Brain microvascular endothelial cell (primary cell): Measurements from ENCODE around the gene RALGAPA2.

Source experiments
- DNase-seq: peaks from one replicate; pipeline ENCODE4 v3.0.0-alpha.2; 2020
- H3K27ac ChIP-seq: fragments of 250-450 bp; sonication (Bioruptor Pico); 2 replicates; pipeline ENCODE4 v1.5.1; 2020; ENCODE audit warnings: mild to moderate bottlenecking, moderate library complexity
- H3K27me3 ChIP-seq: fragments of 250-450 bp; sonication (Bioruptor Pico); replicated peaks from 2 replicates; pipeline ENCODE4 v1.5.1; 2020; ENCODE audit warnings: mild to moderate bottlenecking
- H3K36me3 ChIP-seq: fragments of 250-450 bp; sonication (Bioruptor Pico); replicated peaks from 2 replicates; pipeline ENCODE4 v1.5.1; 2020; ENCODE audit warnings: mild to moderate bottlenecking
- H3K4me3 ChIP-seq: 2 replicates; pipeline ENCODE4 v1.5.1; 2011; ENCODE audit warnings: low read depth, mild to moderate bottlenecking, control low read depth, low read length, moderate library complexity
- CTCF ChIP-seq: IDR thresholded peaks from 2 replicates; pipeline ENCODE4 v1.5.1; 2011; ENCODE audit warnings: low read depth, mild to moderate bottlenecking, moderate library complexity, low read length, control low read depth, inconsistent platforms; ENCODE audit errors: missing control alignments
- in situ Hi-C: cut with HindIII; loops from 2 replicates; pipeline ENCODE4 v1.10.0; 2017; ENCODE audit warnings: low sequenced_read_pairs, low pct_ligation_motif_present

The RALGAPA2 gene

GRCh38 chr20:20664795-20665589 is 47.5 kb downstream of the RALGAPA2 start:
- Histone ChIP-seq H3K4me3 (no peak overlapping the region), H3K27me3 (no peaks in the 10 kb centered on the region), H3K27ac (no peak overlapping the region), H3K36me3 (no peaks in the 10 kb centered on the region)
- in situ Hi-C loops: no loop called here
- TF ChIP-seq CTCF: peak; percentile 43
- peak; percentile 14 for DNase-seq

GRCh38 chr20:20663841-20664240 is 48.6 kb downstream of the RALGAPA2 start:
- Histone ChIP-seq H3K27me3 (no peaks in the 10 kb centered on the region), H3K4me3 (no peak overlapping the region), H3K36me3 (no peaks in the 10 kb centered on the region), H3K27ac (no peak overlapping the region)
- in situ Hi-C loops: no loop called here
- no peak for DNase-seq
- TF ChIP-seq CTCF: no peak

GRCh38 chr20:20658871-20659431 is 53.5 kb downstream of the RALGAPA2 start:
- no peaks in the 10 kb centered on the region for H3K36me3 ChIP-seq
- H3K27me3 ChIP-seq: no peaks in the 10 kb centered on the region
- DNase-seq: peak; percentile 44
- no peak for TF ChIP-seq CTCF
- H3K27ac ChIP-seq: no peak overlapping the region
- no peak overlapping the region for H3K4me3 ChIP-seq
- in situ Hi-C loops: no loop called here

- TF ChIP-seq CTCF: no peak
- no peaks in the 10 kb centered on the region for H3K36me3 ChIP-seq
- H3K27me3 ChIP-seq: no peaks in the 10 kb centered on the region
- no peak overlapping the region for H3K27ac ChIP-seq
- in situ Hi-C loops: no loop called here
- DNase-seq: no peak
- H3K4me3 ChIP-seq: no peak overlapping the region
These were observed 54.3 kb downstream of the RALGAPA2 start for GRCh38 chr20:20658123-20658522.

- Histone ChIP-seq H3K27me3 (no peaks in the 10 kb centered on the region), H3K27ac (no peak overlapping the region), H3K36me3 (no peaks in the 10 kb centered on the region), H3K4me3 (no peak overlapping the region)
- no peak for TF ChIP-seq CTCF
- in situ Hi-C loops: no loop called here
- no peak for DNase-seq
These were observed 55.4 kb downstream of the RALGAPA2 start for GRCh38 chr20:20657092-20657491.
